NCI-H2029 treated with DMSO at 0.1 percent for 48 hours (cell line): ENCODE results near the gene HMCN2.

ENCODE experiments used
- DNase-seq: peaks from one replicate; lab custom pipeline; 2025; lab: John Stamatoyannopoulos, UW

Gene HMCN2

GRCh38 chr9:130417602-130418001 lies 152.0 kb downstream of the HMCN2 start:
- no peak for DNase-seq

DNA sequence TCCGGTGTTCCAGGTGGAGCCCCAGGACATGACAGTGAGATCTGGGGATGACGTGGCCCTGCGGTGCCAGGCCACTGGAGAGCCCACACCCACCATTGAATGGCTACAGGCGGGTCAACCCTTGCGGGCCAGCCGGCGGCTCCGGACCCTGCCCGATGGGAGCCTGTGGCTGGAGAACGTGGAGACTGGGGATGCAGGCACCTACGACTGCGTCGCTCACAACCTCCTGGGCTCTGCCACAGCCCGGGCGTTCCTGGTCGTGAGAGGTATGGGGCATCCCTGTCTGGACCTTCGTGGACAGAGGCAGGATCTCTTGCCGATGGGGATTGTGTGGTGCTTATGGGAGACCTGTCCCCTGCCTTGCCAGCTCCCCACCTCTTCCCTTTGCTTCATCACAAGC lies 153.2 kb downstream of the HMCN2 start:
- DNase-seq = no peak

DNA sequence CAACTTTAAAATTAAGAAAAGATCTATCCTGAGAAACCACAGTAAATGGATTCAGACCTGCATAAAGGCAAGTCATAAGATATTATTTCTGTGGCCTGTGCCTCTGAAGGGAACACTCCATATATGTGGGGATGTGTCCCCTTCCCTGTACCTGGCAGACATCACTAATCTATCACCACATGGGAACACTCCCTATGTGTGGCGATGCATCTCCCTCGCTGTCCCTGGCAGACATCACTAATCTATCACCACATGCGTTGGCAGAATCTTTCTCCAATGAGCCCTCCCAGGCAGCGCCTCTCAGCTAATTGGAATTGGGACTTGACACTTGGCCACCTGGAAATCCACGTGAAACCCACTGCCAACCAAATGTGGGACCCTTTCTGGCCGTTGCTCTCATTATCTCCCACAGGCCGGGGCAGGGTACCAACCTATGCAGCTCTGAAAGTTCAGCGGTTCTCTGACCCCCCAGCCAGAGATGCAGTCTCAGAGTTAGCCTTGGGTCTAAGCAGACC lies 154.0 kb downstream of the HMCN2 start:
- DNase-seq = no peak

DNA sequence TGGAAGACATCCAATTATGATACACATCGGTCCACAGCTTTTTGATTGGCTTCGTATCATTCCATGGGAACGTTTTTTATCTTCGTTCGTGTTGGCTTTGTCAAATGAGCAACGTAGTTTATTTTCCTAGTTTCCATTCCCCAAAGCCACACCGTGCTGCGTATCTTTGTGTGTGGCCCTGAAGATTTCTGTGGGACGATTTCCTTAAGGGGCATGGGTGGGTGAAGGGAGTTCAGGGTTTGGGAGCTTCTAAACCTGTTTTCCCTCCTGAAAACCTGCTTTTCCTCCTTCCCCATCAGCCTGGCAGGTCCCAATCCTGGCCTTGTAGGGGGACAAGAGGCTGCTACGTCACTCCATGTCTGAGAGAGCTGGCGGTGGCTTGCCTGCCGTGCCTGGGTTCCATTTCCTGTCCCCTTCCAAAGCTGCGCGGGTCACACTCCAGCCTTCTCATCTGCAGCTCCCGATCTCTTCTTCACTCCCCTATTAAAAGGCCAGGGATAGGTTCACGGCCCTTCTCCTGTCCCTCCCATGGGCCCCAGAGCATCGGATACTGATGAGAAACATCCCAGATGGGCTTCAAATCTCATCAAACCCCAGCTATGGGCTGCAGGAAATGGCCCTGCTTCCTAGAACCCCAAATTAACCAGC lies 155.7 kb downstream of the HMCN2 start:
- no peak for DNase-seq

DNA sequence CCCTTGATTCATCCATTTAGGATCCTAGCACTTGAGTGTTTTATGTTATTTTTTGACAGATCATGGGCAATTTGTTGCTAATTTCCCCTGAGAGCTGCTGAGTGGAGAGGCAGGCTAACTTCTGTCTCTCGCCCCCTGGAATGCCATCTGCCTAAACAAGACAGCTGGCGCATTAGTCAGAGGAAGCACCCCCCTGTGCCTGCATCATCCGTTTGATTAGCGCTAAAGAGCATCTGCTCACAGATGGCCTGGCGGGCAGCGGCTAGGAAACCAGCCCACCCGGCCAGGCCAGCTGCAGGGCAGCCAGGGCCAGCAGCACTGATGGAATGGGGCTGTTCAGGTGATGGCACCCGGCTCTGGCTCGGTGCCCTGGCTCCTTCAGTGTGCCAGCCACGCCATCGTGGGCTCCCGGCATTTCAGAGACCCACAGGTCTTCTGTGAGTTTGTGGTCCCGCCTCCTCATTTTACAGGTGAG lies 156.3 kb downstream of the HMCN2 start:
- no peak for DNase-seq

GRCh38 chr9:130422546-130422945 lies 157.0 kb downstream of the HMCN2 start:
- no peak for DNase-seq

DNA sequence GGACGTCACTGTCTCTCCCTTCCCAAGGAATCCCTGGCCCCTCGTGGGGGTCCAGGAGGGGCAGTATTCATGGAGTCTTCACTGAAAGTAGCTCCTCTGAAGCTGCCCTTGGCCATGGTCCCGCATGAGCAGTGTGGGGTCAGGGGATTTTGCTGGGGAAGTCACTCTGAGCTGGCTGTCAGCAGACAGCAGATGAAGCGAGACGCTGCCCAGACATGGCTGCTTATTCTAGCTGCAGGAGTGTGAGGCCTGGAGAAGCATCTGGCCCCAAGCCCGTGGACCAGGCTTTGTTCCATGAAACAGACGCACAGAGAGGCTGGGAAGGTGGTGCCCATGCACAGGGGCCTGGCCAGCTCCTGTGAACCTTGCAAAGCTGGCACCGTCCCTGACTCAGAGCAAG lies 157.7 kb downstream of the HMCN2 start:
- no peak for DNase-seq

- no peak for DNase-seq
Observed at GRCh38 chr9:130424595-130425454, 159.3 kb downstream of the HMCN2 start.

DNA sequence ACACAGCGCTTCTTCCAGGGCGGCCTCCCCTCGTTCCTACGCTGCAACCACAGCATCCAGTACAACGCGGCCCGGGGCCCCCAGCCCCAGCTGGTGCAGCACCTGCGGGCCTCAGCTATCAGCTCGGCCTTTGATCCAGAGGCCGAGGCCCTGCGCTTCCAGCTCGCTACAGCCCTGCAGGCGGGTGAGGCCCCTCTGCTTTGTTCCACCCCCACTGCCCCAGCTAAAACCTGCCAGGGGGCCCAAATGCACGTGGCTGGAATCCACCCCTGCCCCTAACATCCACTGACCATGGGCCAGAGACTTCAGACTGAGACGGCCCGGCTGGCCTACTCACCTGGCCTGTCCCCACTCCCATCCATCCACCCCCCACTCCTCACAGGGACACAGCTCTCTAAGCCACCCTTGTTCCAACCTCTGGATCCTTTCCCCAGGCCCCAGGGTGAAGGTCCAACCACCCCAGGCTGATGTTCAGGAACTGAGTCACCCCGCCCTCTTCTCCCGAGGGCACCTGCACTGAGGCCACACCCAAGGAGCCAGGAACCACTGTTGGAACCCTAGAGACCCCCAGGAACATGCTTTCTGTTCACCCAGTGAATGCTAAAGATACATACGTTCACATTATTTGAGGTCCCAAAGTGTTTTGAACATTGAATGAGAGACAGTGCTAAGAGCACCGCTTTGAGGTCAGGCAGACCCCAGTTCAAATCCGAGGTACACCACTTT lies 160.3 kb downstream of the HMCN2 start:
- DNase-seq = no peak

GRCh38 chr9:130426467-130426773 lies 160.9 kb downstream of the HMCN2 start:
- no peak for DNase-seq

GRCh38 chr9:130426883-130427282 lies 161.3 kb downstream of the HMCN2 start:
- DNase-seq = no peak

GRCh38 chr9:130427326-130427725 lies 161.8 kb downstream of the HMCN2 start:
- DNase-seq = no peak

DNA sequence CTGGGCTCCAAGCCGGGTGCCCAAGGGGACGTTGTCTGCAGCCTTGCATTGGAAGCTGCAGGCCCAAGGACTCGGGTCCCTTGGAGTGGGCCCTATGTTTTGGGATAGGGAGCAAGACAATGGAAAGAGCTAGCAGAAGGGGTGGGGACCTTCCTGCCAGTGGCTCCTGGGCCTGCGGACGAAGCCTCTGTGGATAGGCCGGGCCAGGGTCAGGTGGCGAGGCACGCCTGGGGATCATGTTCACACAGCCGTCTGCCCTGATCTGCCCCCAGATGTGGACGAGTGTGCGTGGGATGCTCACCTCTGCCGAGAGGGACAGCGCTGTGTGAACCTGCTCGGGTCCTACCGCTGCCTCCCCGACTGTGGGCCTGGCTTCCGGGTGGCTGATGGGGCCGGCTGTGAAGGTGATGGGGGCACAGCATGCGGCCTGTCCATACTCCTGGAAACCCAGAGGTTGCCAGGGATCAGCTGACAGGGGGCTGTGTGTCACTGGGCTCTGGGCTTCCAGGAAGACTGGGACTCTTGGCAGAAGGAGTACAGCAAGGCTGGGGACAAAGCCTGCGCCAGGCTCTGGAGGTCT lies 162.6 kb downstream of the HMCN2 start:
- no peak for DNase-seq

- DNase-seq = no peak
Observed at GRCh38 chr9:130429381-130429780, 163.8 kb downstream of the HMCN2 start.

- no peak for DNase-seq
Observed at GRCh38 chr9:130429831-130430230, 164.3 kb downstream of the HMCN2 start.

GRCh38 chr9:130430232-130430631 lies 164.7 kb downstream of the HMCN2 start:
- no peak for DNase-seq

- no peak for DNase-seq
Observed at GRCh38 chr9:130430734-130431535, 165.4 kb downstream of the HMCN2 start.

- no peak for DNase-seq
Observed at GRCh38 chr9:130431536-130432303, 166.2 kb downstream of the HMCN2 start.

DNA sequence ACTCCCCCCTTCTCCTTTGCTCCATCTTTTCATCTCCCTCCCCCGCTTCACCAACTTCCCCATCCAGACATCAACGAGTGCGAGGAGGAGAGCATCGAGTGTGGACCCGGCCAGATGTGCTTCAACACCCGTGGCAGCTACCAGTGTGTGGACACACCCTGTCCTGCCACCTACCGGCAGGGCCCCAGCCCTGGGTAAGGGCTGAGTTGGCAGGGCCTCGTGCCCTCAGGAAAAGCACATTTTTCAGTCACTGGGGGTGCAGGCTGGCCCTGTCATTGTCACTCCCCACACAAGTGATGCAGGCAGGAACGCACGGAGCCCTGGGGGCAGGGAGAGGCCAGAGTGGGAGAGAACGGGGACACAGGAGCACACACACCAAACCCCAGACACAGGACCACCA lies 166.8 kb downstream of the HMCN2 start:
- no peak for DNase-seq

DNA sequence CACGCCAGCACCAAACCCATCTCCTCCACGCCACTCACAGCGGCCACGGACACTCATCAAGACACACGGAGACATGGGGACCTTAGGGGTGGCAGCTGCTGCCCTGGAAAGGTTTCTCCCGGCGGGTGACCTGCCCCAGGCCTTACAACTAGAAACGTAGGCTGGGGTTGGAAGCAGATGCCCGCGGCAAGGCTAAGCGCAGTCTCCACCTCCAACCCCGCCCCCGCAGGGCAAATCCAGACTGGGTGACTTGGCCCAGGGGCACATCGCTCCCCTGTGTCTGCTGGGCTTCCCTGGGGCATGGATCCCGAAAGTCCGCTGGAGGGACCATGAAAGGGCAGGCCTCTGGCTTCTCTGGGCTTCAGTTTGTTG lies 167.2 kb downstream of the HMCN2 start:
- no peak for DNase-seq
